Measurements from ENCODE around the gene RNF31.

Gene RNF31

DNA sequence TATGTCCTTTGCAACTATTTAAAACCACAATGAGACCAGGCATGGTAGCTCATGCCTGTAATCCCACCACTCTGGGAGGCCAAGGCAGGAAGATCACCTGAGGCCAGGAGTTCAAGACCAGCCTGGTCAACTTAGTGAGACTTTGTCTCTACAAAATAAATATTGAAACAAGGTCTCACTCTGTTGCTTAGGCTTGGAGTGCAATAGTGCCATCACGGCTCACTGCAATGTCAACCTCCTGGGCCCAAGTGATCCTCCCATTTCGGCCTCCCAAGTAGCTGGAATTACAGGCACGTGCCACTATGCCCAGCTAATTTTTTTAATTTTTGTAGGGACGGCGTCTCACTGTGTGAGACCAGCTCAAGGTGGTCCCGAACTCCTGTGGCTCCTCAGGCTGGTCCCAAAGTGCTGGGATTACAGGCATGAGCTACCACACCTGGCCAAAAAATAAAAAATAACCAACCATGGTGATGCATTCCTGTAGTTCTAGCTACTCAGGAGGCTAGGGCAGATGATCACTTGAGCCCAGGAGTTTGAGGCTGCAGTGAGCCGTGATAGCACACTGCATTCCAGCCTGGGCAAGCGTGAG is 17.8 kb upstream of the RNF31 start:
- peaks cover 16% of the 10 kb centered on the region for H3K4me1 Mint-ChIP-seq (ENCODE audit: low read depth)
- no peaks in the 10 kb centered on the region for H3K27me3 Mint-ChIP-seq (ENCODE audit: low read depth)
- H3K9me3 Mint-ChIP-seq = no peaks in the 10 kb centered on the region
- no peak overlapping the region for H3K4me3 Mint-ChIP-seq
- no peak overlapping the region for H3K27ac Mint-ChIP-seq
- H3K36me3 Mint-ChIP-seq (ENCODE audit: low read depth) = peaks cover 11% of the 10 kb centered on the region

DNA sequence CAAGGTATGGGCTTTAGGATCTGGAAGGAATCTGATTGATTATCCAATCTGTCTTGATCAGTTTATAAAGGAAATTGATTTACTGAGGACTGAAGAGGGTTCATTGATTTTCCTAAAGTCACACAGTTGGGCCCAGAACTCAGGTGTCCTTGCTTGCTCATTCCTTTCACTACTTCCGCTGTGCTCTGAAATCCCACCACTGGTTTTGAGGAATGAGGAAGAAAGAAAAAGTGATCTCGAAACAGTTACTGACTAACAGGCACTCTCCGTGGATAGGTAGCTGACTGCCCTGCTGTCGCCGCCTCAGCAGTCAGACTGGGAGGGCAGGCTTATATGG is 16.9 kb upstream of the RNF31 start, which contains the start of gene FITM1:
Gene FITM1, plus strand, starts transcription at position 280 of the 337 bp plus-strand sequence. CDS start 905 bp downstream, outside the sequence.
- H3K27ac Mint-ChIP-seq = peak within 1 kb of the TSS; percentile 65
- H3K4me1 Mint-ChIP-seq (ENCODE audit: low read depth) = peaks cover 17% of the 10 kb centered on the region
- peaks cover 8% of the 10 kb centered on the region for H3K36me3 Mint-ChIP-seq (ENCODE audit: low read depth)

DNA sequence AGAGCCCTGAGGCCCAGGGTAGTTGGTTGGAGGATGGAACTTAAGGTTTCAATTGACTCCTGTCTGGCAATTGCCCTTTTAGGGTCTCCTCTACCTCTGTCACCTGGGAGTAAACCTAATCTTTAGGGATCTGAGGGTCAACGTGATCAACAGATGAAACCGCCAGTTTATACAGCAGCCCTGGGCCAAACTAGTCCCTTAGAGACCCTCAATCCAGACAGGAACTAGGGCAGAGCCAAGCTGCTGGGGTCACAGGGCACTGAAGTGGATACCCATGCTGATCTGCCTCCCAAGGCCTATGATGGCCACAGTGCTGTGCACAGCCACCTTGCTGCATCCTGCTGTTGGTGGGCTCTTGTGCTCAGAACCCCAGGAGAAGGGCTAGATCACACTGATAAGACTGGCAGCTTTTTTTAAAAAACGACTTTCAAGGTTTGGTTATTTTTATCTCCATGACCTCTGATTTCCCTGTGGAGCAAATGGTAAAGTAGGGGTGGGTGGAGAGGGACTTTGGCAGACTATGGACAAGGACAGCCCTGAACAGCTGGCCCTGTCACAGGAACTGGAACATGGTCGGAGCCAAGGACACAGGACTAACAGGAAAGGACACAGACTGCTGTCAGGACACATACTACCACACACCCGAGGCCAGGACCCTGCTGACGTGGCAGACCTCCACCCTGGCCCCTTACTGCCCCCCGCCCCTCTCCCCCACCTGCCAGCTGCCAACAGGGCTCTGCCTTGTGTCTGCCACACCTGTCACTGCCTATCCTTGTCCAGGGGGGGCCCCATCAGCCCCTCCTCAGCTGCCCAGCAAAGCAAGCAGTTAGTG is 16.4 kb upstream of the RNF31 start:
- Mint-ChIP-seq H3K27ac (peak overlapping the region; percentile 65), H3K4me3 (no peak overlapping the region), H3K36me3 (ENCODE audit: low read depth) (peaks cover 8% of the 10 kb centered on the region), H3K4me1 (ENCODE audit: low read depth) (peaks cover 19% of the 10 kb centered on the region), H3K27me3 (ENCODE audit: low read depth) (no peaks in the 10 kb centered on the region), H3K9me3 (no peaks in the 10 kb centered on the region)

More for the DNA sequence above, 16.9 kb upstream of the RNF31 start, which contains the start of gene FITM1:
- H3K9me3 Mint-ChIP-seq = no peaks in the 10 kb centered on the region
- no peaks in the 10 kb centered on the region for H3K27me3 Mint-ChIP-seq (ENCODE audit: low read depth)
- H3K4me3 Mint-ChIP-seq = no peak within 1 kb of the TSS

DNA sequence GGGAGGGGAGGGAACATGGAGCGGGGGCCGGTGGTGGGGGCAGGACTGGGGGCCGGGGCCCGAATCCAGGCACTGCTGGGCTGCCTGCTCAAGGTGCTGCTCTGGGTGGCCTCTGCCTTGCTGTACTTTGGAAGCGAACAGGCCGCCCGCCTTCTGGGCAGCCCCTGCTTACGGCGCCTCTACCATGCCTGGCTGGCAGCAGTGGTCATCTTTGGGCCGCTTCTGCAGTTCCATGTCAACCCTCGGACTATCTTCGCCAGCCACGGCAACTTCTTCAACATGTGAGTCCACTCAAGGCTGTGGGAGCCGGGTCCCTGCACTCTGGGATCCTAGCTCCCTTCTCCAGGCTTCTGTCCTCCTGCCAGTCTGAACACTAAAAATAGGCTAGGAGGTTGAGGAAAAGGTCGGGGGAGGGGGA is 15.7 kb upstream of the RNF31 start:
- peaks cover 19% of the 10 kb centered on the region for H3K4me1 Mint-ChIP-seq (ENCODE audit: low read depth)
- H3K9me3 Mint-ChIP-seq = no peaks in the 10 kb centered on the region
- H3K27ac Mint-ChIP-seq = no peak overlapping the region
- H3K36me3 Mint-ChIP-seq (ENCODE audit: low read depth) = peaks cover 8% of the 10 kb centered on the region
- no peak overlapping the region for H3K4me3 Mint-ChIP-seq
- no peaks in the 10 kb centered on the region for H3K27me3 Mint-ChIP-seq (ENCODE audit: low read depth)

DNA sequence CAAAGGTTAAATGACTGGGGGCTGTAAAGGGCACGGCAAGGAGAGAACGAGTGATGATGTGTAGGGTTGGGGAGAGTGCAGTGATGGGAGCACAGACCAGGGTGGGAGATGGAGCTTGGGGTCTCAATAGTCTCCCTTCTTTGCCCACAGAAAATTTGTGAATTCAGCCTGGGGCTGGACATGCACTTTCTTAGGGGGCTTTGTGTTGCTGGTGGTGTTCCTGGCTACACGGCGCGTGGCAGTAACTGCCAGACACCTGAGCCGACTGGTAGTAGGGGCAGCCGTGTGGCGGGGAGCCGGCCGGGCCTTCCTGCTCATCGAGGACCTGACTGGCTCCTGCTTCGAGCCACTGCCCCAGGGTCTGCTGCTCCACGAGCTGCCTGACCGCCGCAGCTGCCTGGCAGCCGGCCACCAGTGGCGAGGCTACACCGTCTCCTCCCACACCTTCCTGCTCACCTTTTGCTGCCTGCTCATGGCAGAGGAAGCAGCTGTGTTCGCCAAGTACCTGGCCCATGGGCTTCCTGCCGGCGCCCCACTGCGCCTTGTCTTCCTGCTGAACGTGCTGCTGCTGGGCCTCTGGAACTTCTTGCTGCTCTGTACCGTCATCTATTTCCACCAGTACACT is 15.1 kb upstream of the RNF31 start:
- Mint-ChIP-seq H3K4me1 (ENCODE audit: low read depth) (peaks cover 25% of the 10 kb centered on the region), H3K4me3 (no peak overlapping the region), H3K27ac (peak overlapping the region; percentile 53), H3K27me3 (ENCODE audit: low read depth) (no peaks in the 10 kb centered on the region), H3K36me3 (ENCODE audit: low read depth) (peaks cover 14% of the 10 kb centered on the region), H3K9me3 (no peaks in the 10 kb centered on the region)

DNA sequence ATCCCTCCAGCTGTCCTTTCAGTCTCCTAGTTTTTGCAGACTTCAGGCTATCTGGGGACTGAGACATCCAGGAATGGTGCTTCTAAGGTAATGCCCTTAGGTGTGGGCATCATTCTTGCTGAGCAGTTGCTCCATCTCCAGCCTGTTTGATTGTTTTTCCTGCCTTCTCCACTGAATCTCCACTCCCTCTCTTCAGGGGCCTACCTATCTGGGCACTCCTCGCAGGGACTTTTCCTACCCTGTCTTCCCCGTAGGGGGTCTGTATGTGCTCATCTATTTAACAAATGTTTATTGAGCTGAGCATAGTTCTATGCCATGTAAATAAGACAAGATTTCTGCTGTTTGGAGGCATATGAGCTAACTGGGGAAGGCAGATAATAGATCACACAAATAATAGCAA is 14.3 kb upstream of the RNF31 start:
- peak overlapping the region; percentile 53 for H3K27ac Mint-ChIP-seq
- peaks cover 29% of the 10 kb centered on the region for H3K4me1 Mint-ChIP-seq (ENCODE audit: low read depth)
- no peaks in the 10 kb centered on the region for H3K27me3 Mint-ChIP-seq (ENCODE audit: low read depth)
- H3K9me3 Mint-ChIP-seq = no peaks in the 10 kb centered on the region
- peaks cover 17% of the 10 kb centered on the region for H3K36me3 Mint-ChIP-seq (ENCODE audit: low read depth)
- no peak overlapping the region for H3K4me3 Mint-ChIP-seq

DNA sequence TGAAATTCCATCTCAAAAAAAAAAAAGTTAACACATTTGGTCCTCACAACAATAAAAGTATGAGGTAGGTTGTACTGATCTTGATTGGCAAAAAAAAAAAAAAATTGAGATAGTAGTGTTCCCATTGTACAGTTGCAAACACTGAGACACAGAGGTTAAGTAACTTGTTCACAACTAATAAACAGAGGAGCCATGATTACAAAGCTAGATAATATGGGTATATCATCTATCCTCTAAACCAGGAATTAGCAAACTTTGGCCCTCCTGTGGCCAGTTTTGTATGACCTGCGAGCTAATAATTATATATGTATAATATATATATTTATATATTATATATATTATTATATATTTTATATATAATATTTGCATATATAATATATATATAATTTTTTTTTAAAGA is 13.6 kb upstream of the RNF31 start:
- peaks cover 33% of the 10 kb centered on the region for H3K4me1 Mint-ChIP-seq (ENCODE audit: low read depth)
- no peaks in the 10 kb centered on the region for H3K9me3 Mint-ChIP-seq
- H3K36me3 Mint-ChIP-seq (ENCODE audit: low read depth) = peaks cover 23% of the 10 kb centered on the region
- H3K4me3 Mint-ChIP-seq = no peak overlapping the region
- no peaks in the 10 kb centered on the region for H3K27me3 Mint-ChIP-seq (ENCODE audit: low read depth)
- H3K27ac Mint-ChIP-seq = no peak overlapping the region

DNA sequence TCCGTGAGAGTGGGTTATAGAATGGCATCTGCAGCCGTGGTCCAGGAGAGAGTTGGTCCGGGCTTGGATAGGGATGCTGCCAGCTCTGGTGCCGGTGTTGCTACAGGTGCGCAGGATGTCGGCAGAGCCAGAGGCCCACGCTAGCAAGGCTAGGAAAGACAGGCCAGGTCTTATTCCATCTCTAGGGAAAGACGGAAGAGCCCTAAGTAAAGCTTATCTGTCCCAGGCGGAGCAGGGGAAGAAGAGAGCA is 11.8 kb upstream of the RNF31 start:
- H3K4me3 Mint-ChIP-seq = peak overlapping the region; percentile 89
- H3K4me1 Mint-ChIP-seq (ENCODE audit: low read depth) = peaks cover 45% of the 10 kb centered on the region
- H3K36me3 Mint-ChIP-seq (ENCODE audit: low read depth) = peaks cover 35% of the 10 kb centered on the region

DNA sequence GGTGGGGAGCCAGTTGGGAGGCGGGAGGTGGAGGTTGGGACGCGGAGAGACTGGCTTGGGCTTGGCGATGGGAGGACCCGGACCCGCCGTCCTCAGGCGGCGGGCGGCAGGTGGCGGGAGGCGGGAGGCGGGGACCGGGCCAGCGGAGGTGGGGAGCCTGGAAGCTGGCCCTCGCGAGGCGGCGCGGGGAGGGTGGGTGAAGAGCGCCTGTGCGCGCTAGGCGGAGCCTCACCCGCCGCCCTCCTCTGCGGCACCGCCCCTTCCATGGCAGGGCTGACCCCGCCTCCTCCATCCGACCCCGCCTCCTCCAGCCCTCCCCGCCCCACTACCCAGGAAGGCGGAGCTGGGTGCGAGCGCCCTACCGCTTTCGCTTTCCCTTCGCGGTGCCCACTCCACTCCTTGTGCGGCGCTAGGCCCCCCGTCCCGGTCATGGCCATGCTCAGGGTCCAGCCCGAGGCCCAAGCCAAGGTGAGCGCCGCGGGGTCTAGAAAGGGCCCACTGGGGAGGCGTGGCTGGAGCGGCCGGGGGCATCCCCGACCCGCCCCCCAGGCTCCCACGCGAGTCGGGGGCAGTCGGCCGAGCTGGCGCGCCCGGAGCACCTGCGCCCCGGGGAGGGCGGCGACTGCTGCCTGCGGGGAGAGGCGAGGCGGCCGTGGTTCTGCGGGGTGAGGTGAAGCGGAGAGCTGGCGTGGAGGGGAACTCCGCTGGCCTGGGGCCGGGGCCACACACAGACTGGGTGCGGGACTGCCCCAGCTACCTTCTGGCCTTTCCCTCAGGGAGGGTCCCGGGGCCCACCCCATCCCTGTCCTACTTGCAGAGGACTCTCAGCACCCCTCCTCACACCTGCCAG is 11.2 kb upstream of the RNF31 start, which contains the start of gene PSME1:
Gene PSME1, plus strand, starts transcription at position 361 of the 850 bp plus-strand sequence. Its CDS starts 69 bp downstream, at position 430.
- Mint-ChIP-seq H3K36me3 (ENCODE audit: low read depth) (peaks cover 38% of the 10 kb centered on the region), H3K27ac (peak within 1 kb of the TSS; percentile 91), H3K27me3 (ENCODE audit: low read depth) (no peaks in the 10 kb centered on the region), H3K4me3 (peak within 1 kb of the TSS; percentile 95), H3K4me1 (ENCODE audit: low read depth) (peaks cover 48% of the 10 kb centered on the region), H3K9me3 (no peaks in the 10 kb centered on the region)

More for the DNA sequence above, 11.8 kb upstream of the RNF31 start:
- Mint-ChIP-seq H3K27me3 (ENCODE audit: low read depth) (no peaks in the 10 kb centered on the region), H3K27ac (peak overlapping the region; percentile 89), H3K9me3 (no peaks in the 10 kb centered on the region)

DNA sequence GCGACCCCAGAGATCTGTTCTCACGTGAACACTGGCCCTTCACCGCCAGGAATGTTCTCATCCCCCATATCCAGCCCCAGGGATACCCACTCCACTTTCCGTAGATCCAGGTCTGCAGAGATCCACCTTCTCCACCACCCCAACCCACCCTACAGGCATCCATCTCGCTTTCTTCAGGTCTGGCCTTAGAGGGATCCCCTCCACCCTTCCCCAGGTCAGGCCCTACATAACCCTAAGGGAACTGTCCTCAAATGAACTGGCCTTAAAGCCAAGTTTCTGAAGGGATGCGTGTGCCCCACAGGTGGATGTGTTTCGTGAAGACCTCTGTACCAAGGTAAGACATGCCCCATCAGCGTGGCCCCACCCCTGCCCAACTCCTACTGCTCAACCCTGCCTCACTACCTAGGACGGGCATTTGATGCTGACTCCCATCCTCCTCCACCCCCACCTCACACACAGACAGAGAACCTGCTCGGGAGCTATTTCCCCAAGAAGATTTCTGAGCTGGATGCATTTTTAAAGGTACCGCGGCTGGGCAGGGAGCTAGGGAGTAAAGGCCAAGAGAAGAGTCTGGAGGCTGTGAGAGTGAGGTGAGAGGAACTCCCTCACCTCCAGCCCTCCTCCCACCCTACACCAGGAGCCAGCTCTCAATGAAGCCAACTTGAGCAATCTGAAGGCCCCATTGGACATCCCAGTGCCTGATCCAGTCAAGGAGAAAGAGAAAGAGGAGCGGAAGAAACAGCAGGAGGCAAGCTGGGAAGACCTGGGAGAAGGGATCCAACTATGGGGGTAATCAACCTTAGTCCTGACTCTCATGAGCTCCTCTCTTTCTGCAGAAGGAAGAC is 10.4 kb upstream of the RNF31 start:
- H3K27me3 Mint-ChIP-seq (ENCODE audit: low read depth) = no peaks in the 10 kb centered on the region
- no peaks in the 10 kb centered on the region for H3K9me3 Mint-ChIP-seq
- peak overlapping the region; percentile 91 for H3K27ac Mint-ChIP-seq
- peaks cover 49% of the 10 kb centered on the region for H3K4me1 Mint-ChIP-seq (ENCODE audit: low read depth)
- H3K4me3 Mint-ChIP-seq = peak overlapping the region; percentile 95
- H3K36me3 Mint-ChIP-seq (ENCODE audit: low read depth) = peaks cover 38% of the 10 kb centered on the region

DNA sequence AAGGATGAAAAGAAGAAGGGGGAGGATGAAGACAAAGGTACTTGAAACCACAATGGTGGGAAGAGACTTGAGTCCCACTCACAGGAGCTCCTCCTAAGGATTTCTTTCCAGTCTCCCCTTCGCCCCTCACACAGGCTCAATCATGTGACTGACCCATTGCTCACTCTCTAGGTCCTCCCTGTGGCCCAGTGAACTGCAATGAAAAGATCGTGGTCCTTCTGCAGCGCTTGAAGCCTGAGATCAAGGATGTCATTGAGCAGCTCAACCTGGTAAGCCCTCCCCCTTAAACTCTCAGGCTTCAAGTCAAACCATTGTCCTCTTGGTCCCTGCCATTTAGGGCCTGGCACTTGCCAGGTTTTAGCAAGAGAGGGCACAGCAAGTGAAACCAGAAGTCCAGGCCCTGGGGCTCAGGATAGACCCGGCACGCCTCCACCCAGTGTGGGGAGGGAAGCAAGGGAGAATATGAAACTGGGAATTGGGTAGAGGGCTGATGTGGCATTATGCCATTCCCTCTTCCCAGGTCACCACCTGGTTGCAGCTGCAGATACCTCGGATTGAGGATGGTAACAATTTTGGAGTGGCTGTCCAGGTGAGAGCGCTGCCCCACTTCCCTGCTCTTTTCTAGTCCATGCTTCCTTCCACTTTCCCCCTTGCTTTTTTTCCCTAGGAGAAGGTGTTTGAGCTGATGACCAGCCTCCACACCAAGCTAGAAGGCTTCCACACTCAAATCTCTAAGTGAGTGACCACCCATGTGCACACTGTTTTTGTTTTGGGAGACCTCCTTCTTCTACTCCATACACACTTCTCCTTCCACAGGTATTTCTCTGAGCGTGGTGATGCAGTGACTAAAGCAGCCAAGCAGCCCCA is 9.5 kb upstream of the RNF31 start:
- no peaks in the 10 kb centered on the region for H3K9me3 Mint-ChIP-seq
- peaks cover 39% of the 10 kb centered on the region for H3K36me3 Mint-ChIP-seq (ENCODE audit: low read depth)
- H3K4me3 Mint-ChIP-seq = peak overlapping the region; percentile 95
- peaks cover 47% of the 10 kb centered on the region for H3K4me1 Mint-ChIP-seq (ENCODE audit: low read depth)
- H3K27ac Mint-ChIP-seq = peak overlapping the region; percentile 65
- no peaks in the 10 kb centered on the region for H3K27me3 Mint-ChIP-seq (ENCODE audit: low read depth)

DNA sequence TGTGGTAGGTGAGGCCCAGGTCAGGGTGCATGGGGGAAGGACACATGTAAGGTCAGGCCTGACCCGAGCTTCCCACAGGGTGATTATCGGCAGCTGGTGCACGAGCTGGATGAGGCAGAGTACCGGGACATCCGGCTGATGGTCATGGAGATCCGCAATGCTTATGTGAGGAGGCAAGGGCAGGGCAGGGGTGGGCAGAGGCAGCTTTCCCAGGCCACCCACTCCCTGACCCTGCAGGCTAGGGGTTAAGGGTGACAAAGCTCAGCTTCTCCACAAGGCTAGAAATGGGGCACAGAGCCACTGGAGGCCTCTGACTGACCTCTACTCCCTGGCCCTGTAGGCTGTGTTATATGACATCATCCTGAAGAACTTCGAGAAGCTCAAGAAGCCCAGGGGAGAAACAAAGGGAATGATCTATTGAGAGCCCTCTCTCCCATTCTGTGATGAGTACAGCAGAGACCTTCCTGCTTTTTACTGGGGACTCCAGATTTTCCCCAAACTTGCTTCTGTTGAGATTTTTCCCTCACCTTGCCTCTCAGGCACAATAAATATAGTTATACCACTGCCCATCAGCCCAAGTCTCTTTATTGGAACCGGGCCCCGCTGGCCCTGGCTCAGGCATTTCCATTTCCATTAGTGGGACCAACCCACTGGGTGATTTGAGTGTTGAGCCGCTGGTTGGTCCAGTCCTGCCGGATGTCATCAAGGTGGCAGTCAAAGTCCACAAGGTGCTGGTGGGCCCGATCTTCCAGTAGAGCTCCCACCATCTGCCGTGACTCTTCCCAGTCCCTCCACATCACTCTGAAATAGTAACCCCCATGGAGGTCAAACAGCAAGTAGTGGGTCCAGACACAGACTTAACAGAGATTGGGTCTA is 8.7 kb upstream of the RNF31 start:
- H3K36me3 Mint-ChIP-seq (ENCODE audit: low read depth) = peaks cover 43% of the 10 kb centered on the region

More for the DNA sequence above, 8.7 kb upstream of the RNF31 start:
- H3K4me1 Mint-ChIP-seq (ENCODE audit: low read depth) = peaks cover 51% of the 10 kb centered on the region
- no peaks in the 10 kb centered on the region for H3K27me3 Mint-ChIP-seq (ENCODE audit: low read depth)
- H3K27ac Mint-ChIP-seq = peak overlapping the region; percentile 47
- H3K4me3 Mint-ChIP-seq = peak overlapping the region; percentile 69
- H3K9me3 Mint-ChIP-seq = no peaks in the 10 kb centered on the region
